GM19395 (cell line): ENCODE measurements around the gene ATP1A3.
"Not testable (repeated sequence)": the region's sequence is repeated elsewhere in the genome, so short reads cannot be mapped to it uniquely, and the experiment has no call there.

Experiments used
- ATAC-seq: cut with Tn5 transposase; IDR thresholded peaks from one replicate; pipeline ENCODE4 v1.9.1; 2021; ENCODE audit warnings: mild to moderate bottlenecking, moderate library complexity; ENCODE audit not compliant: unreplicated experiment

Gene ATP1A3

GRCh38 chr19:42012747-42013146 lies 18.7 kb upstream of the ATP1A3 start:
- not testable (repeated sequence) for ATAC-seq

GRCh38 chr19:42010245-42011126 lies 16.5 kb upstream of the ATP1A3 start:
- ATAC-seq: no peak

- no peak for ATAC-seq
Observed at GRCh38 chr19:42006569-42006968, 12.5 kb upstream of the ATP1A3 start.

GRCh38 chr19:42005504-42005903 lies 11.5 kb upstream of the ATP1A3 start:
- ATAC-seq: no peak

- no peak for ATAC-seq
Observed at GRCh38 chr19:42003506-42004294, 9.7 kb upstream of the ATP1A3 start.

- no peak for ATAC-seq
Observed at GRCh38 chr19:41999878-42000208, 5.8 kb upstream of the ATP1A3 start.

- no peak for ATAC-seq
Observed at GRCh38 chr19:41999071-41999877, 5.2 kb upstream of the ATP1A3 start.

GRCh38 chr19:41998246-41999020 lies 4.4 kb upstream of the ATP1A3 start:
- ATAC-seq: no peak

- ATAC-seq: no peak
Observed at GRCh38 chr19:41997851-41998229, 3.8 kb upstream of the ATP1A3 start.

- no peak for ATAC-seq
Observed at GRCh38 chr19:41997121-41997850, 3.3 kb upstream of the ATP1A3 start.

- no peak for ATAC-seq
Observed at GRCh38 chr19:41995959-41996797, 2.1 kb upstream of the ATP1A3 start.

- no peak for ATAC-seq
Observed at GRCh38 chr19:41994994-41995958, 1.2 kb upstream of the ATP1A3 start.

- ATAC-seq: no peak
Observed at GRCh38 chr19:41994521-41994971, 516 bp upstream of the ATP1A3 start.

- not testable (repeated sequence) for ATAC-seq
Observed at GRCh38 chr19:41991925-41992569, 2.0 kb downstream of the ATP1A3 start.

- ATAC-seq: no peak
Observed at GRCh38 chr19:41991025-41991424, 3.0 kb downstream of the ATP1A3 start.

GRCh38 chr19:41990615-41991014 lies 3.4 kb downstream of the ATP1A3 start:
- no peak for ATAC-seq

GRCh38 chr19:41990028-41990427 lies 4.0 kb downstream of the ATP1A3 start:
- ATAC-seq: no peak
